GM19025 (cell line): ENCODE results near the gene TP53INP2.
"Not testable (repeated sequence)": the region's sequence is repeated elsewhere in the genome, so short reads cannot be mapped to it uniquely, and the experiment has no call there.

ENCODE experiments used
- ATAC-seq: cut with Tn5 transposase; IDR thresholded peaks from one replicate; pipeline ENCODE4 v1.9.1; 2021; ENCODE audit warnings: mild to moderate bottlenecking, low read depth, moderate library complexity; ENCODE audit not compliant: unreplicated experiment

The TP53INP2 gene

GRCh38 chr20:34705397-34706301 lies 1.5 kb downstream of the TP53INP2 start:
- no peak for ATAC-seq

DNA sequence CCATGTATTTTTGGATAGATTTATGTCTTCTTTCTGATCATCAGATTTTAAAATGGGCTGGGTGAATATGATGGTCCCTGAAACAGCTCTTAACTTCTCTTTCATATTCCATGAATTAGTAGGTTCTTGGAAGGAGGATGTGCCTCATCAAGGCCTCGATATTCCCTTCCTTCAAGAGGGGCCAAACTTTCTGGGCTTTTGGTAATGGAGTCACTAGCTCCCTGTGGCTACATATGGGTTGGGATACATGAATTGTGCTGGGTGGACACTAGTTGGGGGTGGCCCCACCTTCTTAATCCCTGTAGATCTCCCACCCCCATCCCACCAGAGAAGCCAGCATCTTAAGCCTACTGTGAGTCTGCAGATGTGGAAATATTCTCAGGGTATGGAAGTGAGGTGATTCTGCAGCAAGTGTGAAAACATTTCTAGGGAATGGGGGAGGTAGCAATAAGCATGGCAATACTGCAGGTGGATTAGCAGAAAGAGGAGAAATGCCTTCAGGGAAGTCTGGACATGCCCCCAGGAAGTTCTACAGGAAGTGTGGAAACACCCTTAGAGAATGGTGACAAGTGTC lies 2.2 kb downstream of the TP53INP2 start:
- ATAC-seq: no peak

- no peak for ATAC-seq
Measured at GRCh38 chr20:34706912-34707784, 3.0 kb downstream of the TP53INP2 start.

GRCh38 chr20:34708621-34709043 lies 4.5 kb downstream of the TP53INP2 start:
- no peak for ATAC-seq

DNA sequence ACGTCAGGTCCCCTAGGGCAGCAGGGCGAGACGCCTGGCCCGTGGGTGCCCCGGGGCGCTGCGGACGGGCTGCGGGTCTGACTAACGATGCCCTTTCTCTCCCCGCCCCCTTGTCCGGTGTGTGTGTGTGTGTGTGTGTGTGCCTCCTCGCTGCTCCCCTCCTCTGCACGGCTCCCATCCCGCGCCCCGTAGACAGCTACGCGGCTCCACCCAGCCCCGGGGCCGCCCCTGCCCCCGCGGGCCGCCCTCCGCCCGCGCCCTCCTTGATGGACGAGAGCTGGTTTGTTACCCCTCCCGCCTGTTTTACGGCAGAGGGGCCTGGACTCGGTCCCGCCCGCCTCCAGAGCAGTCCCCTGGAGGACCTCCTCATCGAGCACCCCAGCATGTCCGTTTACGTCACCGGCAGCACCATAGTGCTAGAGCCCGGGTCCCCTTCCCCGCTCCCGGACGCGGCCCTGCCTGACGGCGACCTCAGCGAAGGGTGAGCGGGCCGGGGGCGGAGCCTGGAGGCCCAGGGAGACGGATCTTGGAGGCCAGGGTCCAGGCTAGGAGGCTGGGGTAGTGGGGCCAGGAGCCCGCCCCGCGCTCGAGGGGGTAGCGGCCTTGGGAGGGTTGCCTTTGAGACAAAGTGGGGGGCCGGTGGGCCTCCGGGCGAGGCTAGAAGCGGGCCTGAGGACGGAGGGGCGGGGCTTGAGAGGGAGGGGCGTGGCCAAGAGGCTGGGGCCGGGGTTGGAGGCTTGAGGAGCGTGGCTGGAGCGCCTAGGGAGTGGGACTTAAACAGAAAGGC lies 5.1 kb downstream of the TP53INP2 start:
- ATAC-seq: peak; percentile 43

DNA sequence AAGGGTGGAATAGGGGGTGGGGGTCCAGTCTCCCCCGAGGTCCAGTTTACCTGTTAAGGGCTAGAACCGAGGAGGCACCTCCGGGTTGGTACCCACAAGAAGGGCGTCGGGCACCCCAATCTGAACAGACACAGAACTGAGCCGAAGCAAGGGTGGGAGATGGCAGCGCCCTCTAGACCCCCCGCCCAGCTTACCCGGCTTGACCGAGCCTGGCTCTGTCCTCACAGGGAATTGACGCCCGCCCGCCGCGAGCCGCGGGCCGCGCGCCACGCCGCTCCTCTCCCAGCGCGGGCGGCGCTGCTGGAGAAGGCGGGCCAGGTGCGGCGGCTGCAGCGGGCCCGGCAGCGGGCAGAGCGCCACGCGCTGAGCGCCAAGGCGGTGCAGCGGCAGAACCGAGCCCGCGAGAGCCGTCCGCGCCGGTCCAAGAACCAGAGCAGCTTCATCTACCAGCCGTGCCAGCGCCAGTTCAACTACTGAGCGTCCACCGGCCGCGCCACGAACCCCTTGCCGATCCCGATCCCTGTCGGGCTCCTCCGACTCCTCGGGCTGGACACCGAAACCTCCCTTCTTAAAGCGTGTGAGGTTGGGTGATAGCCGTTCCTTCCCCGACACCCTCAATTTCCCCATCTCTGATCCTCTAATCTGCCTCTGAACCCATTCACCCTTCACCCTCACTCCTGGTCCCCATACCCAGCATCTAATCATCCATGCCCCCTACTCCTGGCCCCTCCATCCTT lies 5.9 kb downstream of the TP53INP2 start:
- ATAC-seq: peak; percentile 37

DNA sequence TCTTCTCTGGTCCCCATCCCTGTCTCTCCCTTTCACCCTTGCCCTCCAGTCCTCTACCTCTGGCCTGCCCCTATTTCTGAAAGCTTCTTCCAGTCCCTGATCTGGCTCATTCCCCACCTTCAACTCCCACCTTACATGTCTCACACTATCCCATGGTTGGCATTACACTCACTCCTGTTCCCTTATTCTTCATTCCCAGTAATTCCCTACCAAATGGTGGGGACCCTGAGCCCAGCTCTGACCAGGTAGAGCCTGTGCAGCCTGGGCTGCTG lies 6.4 kb downstream of the TP53INP2 start:
- ATAC-seq: no peak

- ATAC-seq: no peak
Measured at GRCh38 chr20:34710861-34711574, 6.9 kb downstream of the TP53INP2 start.

DNA sequence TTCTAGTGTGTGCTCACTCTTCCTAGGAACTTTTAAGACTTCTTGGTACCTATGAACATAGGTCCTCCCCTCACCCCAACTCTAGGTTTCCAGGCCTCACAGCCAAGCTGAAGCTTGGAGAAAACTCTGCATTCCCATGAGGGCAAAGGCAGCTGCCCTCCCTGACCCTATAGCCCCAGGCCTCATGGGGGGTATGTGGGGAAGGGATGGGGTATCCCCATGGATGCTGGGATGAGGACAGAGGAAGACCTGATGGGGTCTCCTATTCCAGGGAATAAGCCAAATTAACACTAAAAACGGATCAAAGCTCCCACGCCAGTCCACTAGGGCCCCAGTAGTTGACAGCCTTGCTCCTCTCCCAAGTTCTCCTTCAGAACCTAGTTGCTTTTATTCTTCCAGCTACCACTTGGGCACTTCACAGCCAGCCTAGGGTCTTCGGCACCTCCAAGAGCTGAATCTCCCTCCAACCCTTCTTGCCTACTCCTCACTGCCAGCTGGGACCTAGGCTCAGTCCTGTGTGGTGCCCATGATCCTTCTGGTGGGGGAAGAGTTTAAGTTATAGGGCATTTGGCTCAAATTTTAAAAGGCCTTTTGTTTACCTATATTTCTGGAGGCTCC lies 7.8 kb downstream of the TP53INP2 start:
- no peak for ATAC-seq

DNA sequence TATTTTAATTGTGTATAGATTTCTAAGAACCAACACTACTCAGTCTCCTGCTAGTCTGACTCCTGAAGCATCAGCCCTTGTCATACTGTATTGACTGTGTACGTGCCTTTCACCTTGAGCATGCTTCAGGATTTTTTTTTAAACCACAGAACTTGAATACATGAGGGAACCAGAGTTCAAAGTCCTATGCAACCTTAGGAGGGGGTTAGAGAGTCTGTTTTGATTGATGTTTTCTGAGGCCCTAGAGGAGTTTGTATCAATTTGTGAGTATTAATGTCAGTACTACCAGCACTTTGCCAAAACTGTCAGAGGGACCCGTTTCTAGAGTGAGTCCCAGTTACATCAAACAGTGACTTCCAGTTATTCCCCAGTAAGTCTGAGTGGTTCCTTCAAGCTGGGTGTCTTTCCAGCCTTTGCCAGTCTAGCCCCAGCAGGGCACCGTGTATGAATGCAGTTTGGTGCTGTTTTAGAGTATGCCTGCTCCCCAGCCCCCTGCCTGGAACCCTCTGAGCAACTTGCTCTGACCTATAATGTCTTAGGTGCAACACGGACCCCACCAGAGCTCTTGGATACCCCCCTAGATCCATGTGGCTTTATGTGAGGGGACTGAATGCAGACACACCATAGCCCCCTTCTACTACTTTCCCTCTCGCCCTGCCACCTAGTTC lies 8.5 kb downstream of the TP53INP2 start:
- no peak for ATAC-seq

DNA sequence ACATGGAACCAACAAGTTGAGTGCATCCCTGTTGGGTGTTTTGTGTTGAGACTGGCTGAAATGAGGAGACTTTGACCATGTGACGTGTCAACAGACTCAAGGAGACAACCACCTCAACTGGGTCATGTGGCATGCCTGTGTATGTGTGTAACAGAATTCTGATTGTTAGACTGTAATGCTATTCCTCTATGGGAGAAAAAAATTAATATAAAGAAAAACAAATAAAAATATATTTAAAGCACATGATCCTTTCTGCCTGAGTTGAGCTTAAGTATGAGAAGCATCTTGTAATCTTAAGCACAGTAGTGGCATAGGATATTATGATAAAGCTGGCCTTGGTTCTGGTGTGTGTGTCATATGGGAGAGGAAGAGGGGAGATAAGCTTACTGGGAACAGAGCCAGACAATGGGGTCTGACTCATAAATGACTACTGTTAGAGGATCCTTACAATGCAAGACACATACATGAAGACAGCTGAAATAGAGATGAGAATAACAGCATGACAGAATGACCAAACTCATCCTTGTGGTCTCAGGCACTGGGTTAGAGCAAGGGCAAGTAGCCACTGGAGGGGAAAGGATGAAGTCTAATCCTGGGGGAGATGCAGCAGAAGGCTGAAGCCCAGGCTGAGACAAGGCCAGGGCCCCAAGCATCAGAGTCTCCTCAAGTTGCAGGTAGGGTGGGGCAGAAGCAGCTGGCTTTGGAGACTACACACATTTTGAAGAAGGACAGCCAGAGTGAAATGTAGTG lies 9.2 kb downstream of the TP53INP2 start:
- no peak for ATAC-seq

GRCh38 chr20:34713944-34714515 lies 9.9 kb downstream of the TP53INP2 start:
- not testable (repeated sequence) for ATAC-seq

GRCh38 chr20:34715384-34715783 lies 11.2 kb downstream of the TP53INP2 start:
- no peak for ATAC-seq

GRCh38 chr20:34716921-34717229 lies 12.7 kb downstream of the TP53INP2 start:
- no peak for ATAC-seq

- no peak for ATAC-seq
Measured at GRCh38 chr20:34717230-34718095, 13.3 kb downstream of the TP53INP2 start.

DNA sequence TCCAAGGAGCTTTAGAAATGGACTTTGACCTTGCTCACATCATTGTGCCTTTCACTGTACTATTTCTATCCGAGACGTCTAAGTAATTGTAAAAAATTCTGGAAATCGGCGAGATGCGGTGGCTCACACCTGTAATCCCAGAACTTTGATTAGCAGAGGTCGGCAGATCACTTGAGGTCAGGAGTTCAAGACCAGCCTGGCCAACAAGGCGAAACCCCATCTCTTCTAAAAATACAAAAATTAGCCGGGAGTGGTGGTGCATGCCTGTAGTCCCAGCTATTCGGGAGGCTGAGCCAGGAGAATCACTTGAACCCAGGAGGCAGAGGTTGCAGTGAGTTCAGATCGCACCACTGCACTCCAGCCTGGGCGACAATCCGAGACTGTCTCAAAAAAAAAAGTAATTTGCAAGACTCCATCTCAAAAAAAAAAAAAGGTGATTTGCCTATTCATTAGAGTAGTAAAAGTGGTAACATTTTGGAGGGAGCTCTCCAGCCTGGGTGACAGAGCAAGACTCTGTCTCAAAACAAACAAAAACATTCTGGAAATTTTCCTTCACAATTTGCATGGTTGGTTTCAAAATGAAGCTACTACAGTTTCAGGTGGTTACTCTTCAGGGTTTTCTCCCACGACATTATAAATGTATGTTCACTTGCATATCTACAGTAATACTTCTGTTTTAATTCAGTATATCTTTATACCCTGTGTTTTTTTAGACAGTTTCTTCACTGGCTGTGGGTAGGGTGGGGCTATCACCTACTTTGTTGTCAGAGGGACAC lies 15.3 kb downstream of the TP53INP2 start:
- ATAC-seq: peak; percentile 87
